ENCODE results near the gene IFFO2. TPM values are rescaled to one million over a fixed set of nuclear protein-coding genes. Genes with fewer than 3 reads are reported as not detected.

Gene IFFO2
- total and polyA plus RNA-seq, 4 donors, result 6.6 to 19.7 (median 13.5) TPM

Small RNA genes lying within 50 kb of the gene (small RNA-seq; reads per million reads assigned to genes)
- gene MIR1290 (ENCODE audit: low replicate concordance) (not detected), gene MIR4695 (ENCODE audit: low replicate concordance) (not detected)

Other genes starting within 250 kb of the IFFO2 start
- gene TAS1R2, start 97.0 kb downstream of the IFFO2 start, total RNA-seq, result not detected
- gene TAS1R2, start 97.0 kb downstream of the IFFO2 start, polyA plus RNA-seq (ENCODE audit: insufficient read length in 2 of 2), result not detected
- 10 to 100 TPM; 13.7 to 17.6 TPM for gene ALDH4A1, start 54.1 kb downstream of the IFFO2 start, total RNA-seq
- 10 to 100 TPM; 29.4 to 31.2 TPM for gene ALDH4A1, start 54.1 kb downstream of the IFFO2 start, polyA plus RNA-seq (ENCODE audit: insufficient read length in 2 of 2)